Ovary (tissue), 9 donors: ENCODE data around the gene C16orf89. TPM values are rescaled to one million over a fixed set of nuclear protein-coding genes. Genes with fewer than 3 reads are reported as not detected.

Source experiments
- DNase-seq, 5 donors: peaks; one replicate each; pipeline ENCODE4 v3.0.0-alpha.2; 2019 to 2020
- H3K27ac ChIP-seq, 2 donors: fragments of 200-600 bp; one replicate each; pipeline versions ENCODE4 v1.5.1 to v1.8.0; 2019 to 2022
- H3K27me3 ChIP-seq: fragments of 200-600 bp; one replicate; pipeline ENCODE4 v1.8.0; 2022
- H3K36me3 ChIP-seq: fragments of 200-600 bp; sonication (generic); one replicate; pipeline ENCODE4 v1.5.1; 2019
- H3K4me1 ChIP-seq: one replicate; pipeline ENCODE4 v1.8.1; 2013; ENCODE audit warnings: mild to moderate bottlenecking, moderate library complexity; ENCODE audit not compliant: insufficient read depth
- H3K4me3 ChIP-seq: fragments of 200-600 bp; sonication (generic); one replicate; pipeline ENCODE4 v1.5.1; 2017
- H3K9me3 ChIP-seq, 2 donors: fragments of 200-600 bp in 1 of 2; sonication (generic) in 1 of 2; one replicate each; pipeline versions ENCODE4 v1.5.1 to v1.8.1; 2013 to 2019; ENCODE audit warnings: mild to moderate bottlenecking in 1 of 2, moderate library complexity in 1 of 2
- EP300 ChIP-seq: sonication (generic); formaldehyde crosslinking; IDR thresholded peaks from one replicate; pipeline ENCODE4 v1.6.1; 2017; ENCODE audit warnings: antibody characterized with exemption
- POLR2A ChIP-seq: fragments of 450-650 bp; IDR thresholded peaks from one replicate; pipeline ENCODE4 v1.6.1; 2017; ENCODE audit warnings: antibody characterized with exemption, mild to moderate bottlenecking, moderate library complexity
- WGBS, 3 donors: extraction: QIAGEN DNeasy Blood & Tissue Kit in 1 of 3; methylation state at CpG; one replicate each; pipeline versions ENCODE4 v1.1.5 to v1.1.7; 2013 to 2017; 5-methylcytosine and 5-hydroxymethylcytosine counted together
- intact Hi-C, 4 donors: fragments of 100-400 bp; cut with DNase I; formaldehyde crosslinking; loops; one replicate each; pipeline versions ENCODE4 v1.11.0 to v1.15.1; 2022 to 2023
- polyA plus RNA-seq, 2 donors: library from polyadenylated mRNA; stranded (reverse); fragments of 200-250 nt in 1 of 2; fragments of 350-450 nt in 1 of 2; fragmentation: Illumina TruSeq in 1 of 2; extraction: RNeasy Lipid Tissue Mini Kit (QIAGEN cat#74804) in 1 of 2; gene quantifications; one replicate each; pipeline ENCODE4 v1.2.3, GENCODE V29; 2013 to 2014
- total RNA-seq, 7 donors: library from RNA; depleted of rRNA in 2 of 7; stranded (reverse); fragments of >200 nt in 2 of 7; fragmentation: NEBNext Ultra II Directional in 3 of 7; extraction: Animal tissue kit (Norgen Biotek cat#: 25700) in 3 of 7; gene quantifications; one replicate each; pipeline versions ENCODE4 v1.1.0 to v1.2.4, GENCODE V29; 2016 to 2023
- TF ChIP-seq, protein P1 (sequence below), 3 donors: fragments of 450-650 bp in 2 of 3; fragments of 200-600 bp in 1 of 3; IDR thresholded peaks; one replicate each; pipeline versions ENCODE4 v1.5.1 to v1.8.0; 2016 to 2022; ENCODE audit warnings: antibody characterized with exemption in 3 of 3, mild to moderate bottlenecking in 1 of 3
- donor health status: DM: no; HTN: no; CAD: no; lungs with moderate emphysema.
- donor health status: DM: no; HTN: no; CAD: no.
- donor health status: Bipolar disorder and iron deficiency.
- donor health status: DM: yes; HTN: yes; CAD: no.
- donor health status: DM: no; HTN: no; CAD: no.
- donor health status: DM: yes; HTN: yes; CAD: no.

The C16orf89 gene
- total and polyA plus RNA-seq, 9 donors: 0.37 to 17.5 (median 3.2) TPM; not detected in 1

DNA sequence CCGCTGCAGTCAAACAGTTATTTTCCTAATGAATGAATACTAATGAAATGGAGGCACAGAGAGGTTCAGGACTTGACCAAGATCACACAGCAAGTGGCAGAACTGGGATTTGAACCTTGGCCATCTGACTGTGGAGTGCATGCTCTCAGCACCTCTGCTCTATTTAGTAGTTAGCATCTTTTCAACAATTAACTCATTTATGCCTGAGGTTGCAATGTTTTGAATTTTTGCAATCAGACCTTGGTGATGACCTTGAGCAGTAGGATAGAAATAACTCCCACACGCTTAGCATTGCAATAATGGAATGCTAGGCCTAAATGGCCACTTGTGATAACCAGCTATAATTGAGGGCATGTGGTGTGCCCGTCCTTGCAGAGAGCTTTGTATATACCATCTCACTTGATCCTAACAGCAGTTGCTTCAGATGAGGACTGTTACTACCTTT, 63.0 kb downstream of the C16orf89 start:
- Histone ChIP-seq H3K27ac (no peak overlapping the region), H3K9me3 (no peaks in the 10 kb centered on the region), H3K36me3 (no peaks in the 10 kb centered on the region), H3K4me1 (no peaks in the 10 kb centered on the region), H3K4me3 (no peak overlapping the region), H3K27me3 (no peaks in the 10 kb centered on the region)
- TF ChIP-seq EP300 (no peak), POLR2A (no peak)
- TF ChIP-seq, protein P1, sequence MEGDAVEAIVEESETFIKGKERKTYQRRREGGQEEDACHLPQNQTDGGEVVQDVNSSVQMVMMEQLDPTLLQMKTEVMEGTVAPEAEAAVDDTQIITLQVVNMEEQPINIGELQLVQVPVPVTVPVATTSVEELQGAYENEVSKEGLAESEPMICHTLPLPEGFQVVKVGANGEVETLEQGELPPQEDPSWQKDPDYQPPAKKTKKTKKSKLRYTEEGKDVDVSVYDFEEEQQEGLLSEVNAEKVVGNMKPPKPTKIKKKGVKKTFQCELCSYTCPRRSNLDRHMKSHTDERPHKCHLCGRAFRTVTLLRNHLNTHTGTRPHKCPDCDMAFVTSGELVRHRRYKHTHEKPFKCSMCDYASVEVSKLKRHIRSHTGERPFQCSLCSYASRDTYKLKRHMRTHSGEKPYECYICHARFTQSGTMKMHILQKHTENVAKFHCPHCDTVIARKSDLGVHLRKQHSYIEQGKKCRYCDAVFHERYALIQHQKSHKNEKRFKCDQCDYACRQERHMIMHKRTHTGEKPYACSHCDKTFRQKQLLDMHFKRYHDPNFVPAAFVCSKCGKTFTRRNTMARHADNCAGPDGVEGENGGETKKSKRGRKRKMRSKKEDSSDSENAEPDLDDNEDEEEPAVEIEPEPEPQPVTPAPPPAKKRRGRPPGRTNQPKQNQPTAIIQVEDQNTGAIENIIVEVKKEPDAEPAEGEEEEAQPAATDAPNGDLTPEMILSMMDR (IDR thresholded peaks at IDR 0.05): no peak
- intact Hi-C loops: no loop called here
- DNase-seq: no peak
- 34 to 36% (median 34%) methylated on average over 3 of the region's 3 CpGs for WGBS, 3 donors

DNA sequence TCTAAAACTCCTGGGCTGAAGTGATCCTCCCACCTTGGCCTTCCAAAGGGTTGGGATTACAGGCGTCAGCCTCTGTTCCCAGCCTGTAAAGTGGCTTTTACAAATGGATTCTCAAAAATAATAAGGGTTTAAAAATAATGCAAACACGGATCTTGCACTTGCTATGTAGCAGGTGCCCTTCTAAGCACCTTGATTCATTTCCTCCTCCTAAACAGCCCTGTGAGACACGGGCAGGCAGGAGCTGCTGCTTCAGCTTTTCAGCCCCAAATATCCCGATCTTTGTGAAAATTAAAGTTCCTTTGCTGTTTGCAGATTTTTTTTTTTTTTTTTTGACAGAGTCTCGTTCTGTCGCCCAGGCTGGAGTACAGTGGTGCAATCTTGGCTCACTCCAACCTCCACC, 63.8 kb downstream of the C16orf89 start:
- Histone ChIP-seq H3K9me3 (no peaks in the 10 kb centered on the region), H3K27me3 (no peaks in the 10 kb centered on the region), H3K4me3 (no peak overlapping the region), H3K4me1 (no peaks in the 10 kb centered on the region), H3K27ac (no peak overlapping the region), H3K36me3 (no peaks in the 10 kb centered on the region)
- 40 to 61% (median 43%) methylated on average over 6 of the region's 6 CpGs for WGBS, 3 donors
- DNase-seq: no peak
- intact Hi-C loops: no loop called here
- TF ChIP-seq, protein P1 (IDR thresholded peaks at IDR 0.05): no peak
- no peak for TF ChIP-seq EP300
- no peak for TF ChIP-seq POLR2A

DNA sequence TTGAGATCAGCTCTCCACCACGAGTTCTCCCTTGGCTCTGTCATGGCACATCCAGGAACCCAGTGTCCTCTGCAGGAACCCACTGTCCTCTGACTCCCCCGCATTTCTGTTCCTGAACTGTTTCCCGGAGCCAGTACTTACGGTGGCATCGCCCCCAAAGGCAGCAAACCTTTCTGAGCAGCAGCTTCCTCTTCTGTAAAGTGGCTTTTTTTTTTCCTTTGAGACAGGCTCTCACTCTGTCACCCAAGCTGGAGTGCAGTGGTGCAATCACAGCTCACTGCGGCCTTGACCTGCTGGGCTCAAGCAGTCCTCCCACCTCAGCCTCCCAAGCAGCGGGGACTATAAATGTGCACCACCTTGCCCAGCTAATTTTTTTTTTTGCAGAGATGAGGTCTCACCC, 64.2 kb downstream of the C16orf89 start:
- Histone ChIP-seq H3K36me3 (no peaks in the 10 kb centered on the region), H3K4me3 (no peak overlapping the region), H3K4me1 (no peaks in the 10 kb centered on the region), H3K9me3 (no peaks in the 10 kb centered on the region), H3K27ac (no peak overlapping the region), H3K27me3 (no peaks in the 10 kb centered on the region)
- intact Hi-C loops: no loop called here
- 54 to 57% (median 54%) methylated on average over 7 of the region's 7 CpGs for WGBS, 3 donors
- no peak for TF ChIP-seq EP300
- TF ChIP-seq, protein P1 (IDR thresholded peaks at IDR 0.05): no peak
- TF ChIP-seq POLR2A: no peak
- DNase-seq: no peak

DNA sequence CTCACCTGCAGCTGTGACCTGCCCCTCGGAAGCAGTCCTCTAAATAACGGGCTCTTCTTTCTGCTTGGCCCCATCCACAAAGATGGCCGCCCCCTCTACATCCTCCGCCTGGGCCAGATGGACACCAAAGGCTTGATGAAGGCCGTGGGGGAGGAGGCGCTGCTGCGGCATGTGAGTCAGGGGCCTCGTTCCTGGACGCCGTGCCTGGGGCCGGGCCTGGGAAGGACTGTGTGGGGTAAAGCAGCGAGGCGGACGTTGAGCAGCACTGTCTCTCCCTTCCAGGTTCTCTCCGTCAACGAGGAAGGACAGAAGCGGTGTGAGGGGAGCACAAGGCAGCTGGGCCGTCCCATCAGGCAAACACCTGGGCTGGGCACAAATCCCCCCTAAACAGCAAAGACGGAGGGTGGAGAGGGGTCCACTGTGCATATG, 65.2 kb downstream of the C16orf89 start:
- Histone ChIP-seq H3K27ac (no peak overlapping the region), H3K27me3 (no peaks in the 10 kb centered on the region), H3K9me3 (no peaks in the 10 kb centered on the region), H3K4me1 (no peaks in the 10 kb centered on the region), H3K4me3 (no peak overlapping the region), H3K36me3 (no peaks in the 10 kb centered on the region)
- DNase-seq: no peak
- 77 to 79% (median 78%) methylated on average over 19 of the region's 19 CpGs for WGBS, 3 donors
- TF ChIP-seq POLR2A (no peak), EP300 (no peak)
- TF ChIP-seq, protein P1 (IDR thresholded peaks at IDR 0.05): no peak
- intact Hi-C loops: no loop called here
